Thoracic aorta endothelial cell (primary cell): ENCODE results near the gene IPO8. TPM values are rescaled to one million over a fixed set of nuclear protein-coding genes. Genes with fewer than 3 reads are reported as not detected.

Source experiments
- total RNA-seq: library from RNA; depleted of rRNA; stranded (reverse); fragments of >200 nt; gene quantifications from 2 replicates; pipeline ENCODE4 v1.2.3, GENCODE V29; 2012

The IPO8 gene
- total RNA-seq, result 56.9 and 57.0 TPM in 2 replicates

DNA sequence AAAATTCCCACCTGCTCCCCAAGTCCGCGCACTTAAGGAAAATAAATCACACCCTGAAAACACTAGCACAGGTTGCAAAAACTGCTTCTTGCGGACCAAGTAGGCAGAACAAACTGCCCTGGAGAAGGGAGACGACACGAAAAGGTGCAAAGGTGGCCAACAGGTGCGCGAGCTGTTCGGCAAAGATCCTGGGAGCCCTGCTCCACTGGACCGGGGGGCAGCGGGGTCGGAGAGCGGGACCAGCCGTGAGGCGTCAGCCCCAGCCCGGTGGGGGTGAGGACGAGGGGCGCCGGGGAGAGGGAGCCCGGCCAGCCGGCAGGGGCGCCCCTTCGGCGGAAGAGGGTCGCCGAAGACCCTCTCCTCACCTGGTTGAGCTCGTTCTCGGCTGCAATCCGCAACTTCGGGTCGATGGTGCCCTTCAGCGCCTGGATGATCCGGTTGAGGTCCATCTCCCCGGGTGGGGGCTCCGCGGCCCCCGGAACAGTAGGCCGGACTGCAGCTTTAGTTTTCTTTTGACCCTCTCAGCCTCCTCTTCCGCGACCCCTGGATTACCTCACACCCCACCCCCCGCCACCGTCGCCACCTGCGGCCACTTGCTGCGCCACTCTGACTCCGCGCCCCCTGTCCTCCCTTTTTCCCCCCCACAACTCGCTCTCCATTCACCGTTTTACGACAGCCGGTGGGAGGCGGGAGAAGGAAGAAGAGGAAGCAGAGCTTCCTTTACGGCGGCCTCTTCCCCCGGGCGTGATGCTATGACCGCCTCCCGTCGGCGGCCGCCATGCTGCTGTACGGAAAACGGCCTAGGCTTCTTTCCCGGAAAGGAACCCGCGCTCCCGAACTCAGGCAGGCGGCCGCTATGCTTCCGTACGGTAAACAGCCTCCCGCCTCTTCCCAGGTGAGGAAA lies at the start of gene IPO8:
IPO8 (minus strand) TSS at position 671 of the 904 bp plus-strand sequence; CDS start at position 449, 222 bp downstream.

Other genes starting within 250 kb of the IPO8 start
- 50.8 and 71.4 TPM in 2 replicates for gene CAPRIN2, start 59.1 kb upstream of the IPO8 start, total RNA-seq
- 1.9 and 3.2 TPM in 2 replicates for gene TSPAN11, start 230.9 kb upstream of the IPO8 start, total RNA-seq